NCI-H1092 (cell line): ENCODE data around the gene PPM1N.

Experiments
- DNase-seq: peaks from one replicate; lab custom pipeline; 2025; lab: John Stamatoyannopoulos, UW

The PPM1N gene

DNA sequence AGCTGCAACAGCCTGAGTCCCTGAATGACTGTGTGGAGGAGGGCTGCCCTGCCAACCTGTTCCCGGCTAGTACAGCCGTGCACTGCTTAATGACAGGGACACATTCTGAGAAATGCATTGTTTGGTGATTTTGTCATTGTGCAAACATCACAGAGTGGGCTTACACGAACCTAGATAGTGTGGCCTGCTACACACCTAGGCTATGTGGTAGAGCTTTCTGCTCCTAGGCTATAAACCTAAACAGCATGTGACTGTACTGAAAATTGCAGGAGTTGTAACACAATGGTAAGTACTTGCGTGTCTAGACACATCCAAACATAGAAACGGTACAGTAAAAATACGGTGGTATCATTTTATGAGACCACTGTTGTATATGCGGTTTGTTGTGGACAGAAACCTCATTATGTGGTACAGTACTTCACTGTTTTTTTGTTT, 44.0 kb downstream of the PPM1N start:
- DNase-seq, result no peak

DNA sequence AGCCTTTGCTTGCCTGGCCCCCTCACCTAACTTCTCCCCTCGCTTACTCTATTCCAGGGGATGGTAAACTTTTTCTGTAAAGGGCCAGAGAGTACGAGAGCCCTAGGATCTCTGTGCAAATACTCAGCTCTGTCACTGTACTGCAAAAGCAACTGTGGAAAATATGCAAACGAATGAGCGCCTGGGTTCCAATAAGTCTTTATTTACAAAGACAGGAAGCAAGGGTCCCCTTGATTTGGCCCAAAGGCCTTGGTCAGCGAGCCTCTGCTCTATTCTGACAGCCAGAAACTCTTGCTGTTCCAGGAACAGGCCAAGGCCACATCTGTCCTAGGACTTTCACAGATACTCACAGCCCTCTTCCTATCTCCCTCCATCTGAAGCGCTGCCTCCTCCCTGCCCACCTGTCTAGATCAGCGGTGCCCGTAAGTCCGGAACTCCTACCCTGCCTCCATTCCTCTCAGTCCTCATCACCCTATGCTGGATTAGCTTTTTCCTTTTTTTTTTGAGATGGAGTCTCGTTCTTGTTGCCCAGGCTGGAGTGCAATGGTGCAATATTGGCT, 49.0 kb downstream of the PPM1N start:
- DNase-seq, result no peak

- DNase-seq, result no peak
These were observed 49.8 kb downstream of the PPM1N start for GRCh38 chr19:45547965-45548609.
